HG02970 (cell line): ENCODE results near the gene CACTIN.
A peak's percentile ranks its signal among the peaks of the same experiment; 100 is the strongest.
"Not testable (repeated sequence)": the region's sequence is repeated elsewhere in the genome, so short reads cannot be mapped to it uniquely, and the experiment has no call there.

Experiments used
- ATAC-seq: cut with Tn5 transposase; IDR thresholded peaks from one replicate; pipeline ENCODE4 v1.9.1; 2021; ENCODE audit warnings: mild to moderate bottlenecking, moderate library complexity, moderate number of reproducible peaks; ENCODE audit not compliant: unreplicated experiment, low FRiP score

CACTIN gene

GRCh38 chr19:3626473-3627350 is at the start of gene CACTIN:
CACTIN (minus strand) TSS chr19:3626790; CDS start chr19:3626762, 28 bp downstream.
- peak; percentile 92 for ATAC-seq

GRCh38 chr19:3674784-3675543 is 48.4 kb upstream of the CACTIN start:
- ATAC-seq: no peak

GRCh38 chr19:3673506-3674439 is 47.2 kb upstream of the CACTIN start:
- no peak for ATAC-seq

DNA sequence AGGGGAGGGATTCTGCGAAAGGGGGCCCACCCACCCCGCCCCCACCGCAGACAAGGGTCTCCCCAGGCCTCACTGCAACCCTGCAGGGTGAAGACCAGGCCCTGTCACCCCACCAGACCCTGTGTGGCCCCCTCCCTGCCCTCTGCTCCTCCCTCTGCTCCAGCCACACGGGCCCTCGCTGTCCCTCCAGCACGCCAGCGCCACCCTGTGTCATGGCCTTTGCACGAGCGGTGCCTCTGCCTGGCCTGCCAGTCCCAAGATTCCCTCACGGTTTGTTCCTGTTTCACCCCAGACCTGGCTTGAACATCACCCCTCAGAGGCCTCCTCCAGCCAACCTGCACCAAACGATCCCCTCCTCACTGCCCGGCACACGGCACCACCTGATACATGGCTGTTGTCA is 46.4 kb upstream of the CACTIN start:
- no peak for ATAC-seq

DNA sequence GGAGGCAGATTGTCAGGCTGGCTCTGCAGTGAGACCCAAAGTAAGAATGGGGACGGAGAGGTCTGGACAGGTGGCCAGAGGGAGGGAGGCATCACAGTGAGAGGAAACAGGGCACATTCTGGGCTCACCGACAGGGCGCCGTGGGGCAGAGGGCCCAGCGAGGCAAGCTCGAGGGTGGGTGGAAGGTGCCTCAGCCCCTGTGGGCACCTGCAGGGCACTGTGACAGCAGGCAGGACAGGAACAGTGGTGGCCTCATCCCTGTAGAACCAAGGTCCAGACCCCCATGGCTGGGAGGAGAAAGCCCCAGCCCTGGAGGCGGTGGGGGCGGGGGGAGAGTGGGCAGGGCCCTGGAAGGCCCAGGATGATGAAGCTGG is 46.0 kb upstream of the CACTIN start:
- ATAC-seq: no peak

GRCh38 chr19:3671680-3672574 is 45.3 kb upstream of the CACTIN start:
- no peak for ATAC-seq

GRCh38 chr19:3670796-3671679 is 44.4 kb upstream of the CACTIN start:
- ATAC-seq: no peak

DNA sequence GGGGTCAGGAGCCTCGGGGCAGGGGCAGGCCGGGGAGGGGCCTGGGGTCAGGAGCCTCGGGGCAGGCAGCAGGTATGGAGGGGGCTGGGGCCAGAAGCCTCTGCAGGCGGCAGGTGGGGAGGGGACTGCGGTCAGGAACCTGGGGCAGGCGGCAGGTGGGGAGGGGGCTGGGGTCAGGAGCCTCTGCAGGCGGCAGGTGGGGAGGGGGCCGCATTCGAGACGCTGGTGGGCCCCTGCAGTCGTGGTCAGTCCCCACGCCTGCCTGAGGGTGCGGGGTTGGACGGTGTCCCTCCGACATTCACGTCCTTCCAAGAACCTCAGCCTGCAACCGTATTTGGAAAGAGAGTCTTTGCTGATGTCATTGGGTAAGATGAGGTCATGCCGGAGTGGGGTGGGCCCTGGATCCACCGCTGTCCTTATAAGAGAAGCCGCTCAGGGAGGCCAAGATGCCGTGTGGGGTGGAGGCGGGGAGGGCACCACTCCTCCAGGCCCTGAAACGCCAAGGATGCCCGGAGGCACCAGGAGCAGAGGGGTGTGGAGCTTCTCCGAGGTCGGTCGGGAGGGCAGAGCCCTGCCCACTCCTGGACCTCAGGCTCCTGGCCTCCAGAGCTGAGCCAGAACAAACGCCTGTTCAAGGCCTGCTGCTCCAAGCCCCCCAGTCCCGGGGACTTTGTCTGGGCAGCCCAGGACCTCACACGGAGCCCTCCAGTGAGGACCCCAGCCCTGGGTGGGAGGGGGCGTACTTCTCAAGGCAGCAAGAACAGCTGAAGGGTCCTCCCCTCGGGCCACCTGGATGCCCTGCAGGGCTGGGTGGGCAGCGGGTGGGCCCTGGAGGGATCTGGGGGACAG is 43.6 kb upstream of the CACTIN start:
- no peak for ATAC-seq

DNA sequence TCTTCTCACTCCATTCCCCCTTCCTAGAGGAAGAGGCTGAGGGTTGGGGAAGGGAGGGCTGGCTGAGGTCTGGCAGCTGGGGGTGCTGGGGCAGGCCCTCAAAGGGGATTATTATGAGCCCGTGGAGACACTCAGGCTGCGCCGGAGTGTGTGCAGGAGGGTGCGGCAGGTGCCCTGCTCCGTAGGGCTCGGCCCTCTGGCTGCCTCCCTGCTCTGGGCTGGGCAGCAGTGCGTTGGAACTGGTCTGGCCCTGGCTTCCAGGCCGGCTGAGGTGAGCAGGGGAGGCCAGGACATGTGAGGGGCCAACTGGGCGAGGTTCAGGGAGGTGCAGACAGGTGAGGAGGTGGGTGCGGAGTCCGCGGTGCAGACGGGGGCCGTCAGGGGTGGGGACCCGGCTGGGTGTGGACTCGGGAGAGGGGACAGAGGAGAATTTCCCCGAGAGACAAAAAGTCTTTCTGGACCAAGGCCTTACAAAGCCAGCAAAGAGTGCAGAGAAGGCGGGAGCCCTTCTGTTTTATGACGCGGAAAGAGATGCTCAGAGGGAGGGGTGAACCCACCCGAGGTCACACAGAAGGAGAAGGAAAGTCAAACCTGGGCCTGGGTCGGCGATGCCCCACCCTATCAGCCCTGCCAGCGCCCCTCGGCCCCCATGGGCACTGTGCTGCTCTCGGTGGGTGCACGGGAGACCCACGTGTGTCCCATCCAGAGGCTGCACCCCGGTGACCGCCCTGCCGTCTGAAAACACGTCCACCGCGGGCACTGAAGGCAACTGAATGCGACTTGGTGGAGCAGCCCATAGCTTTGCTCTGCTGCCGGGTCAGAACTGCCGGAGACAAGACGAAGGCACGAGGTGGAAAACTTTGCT is 42.7 kb upstream of the CACTIN start:
- ATAC-seq: no peak

GRCh38 chr19:3668331-3669081 is 41.9 kb upstream of the CACTIN start:
- ATAC-seq: no peak

DNA sequence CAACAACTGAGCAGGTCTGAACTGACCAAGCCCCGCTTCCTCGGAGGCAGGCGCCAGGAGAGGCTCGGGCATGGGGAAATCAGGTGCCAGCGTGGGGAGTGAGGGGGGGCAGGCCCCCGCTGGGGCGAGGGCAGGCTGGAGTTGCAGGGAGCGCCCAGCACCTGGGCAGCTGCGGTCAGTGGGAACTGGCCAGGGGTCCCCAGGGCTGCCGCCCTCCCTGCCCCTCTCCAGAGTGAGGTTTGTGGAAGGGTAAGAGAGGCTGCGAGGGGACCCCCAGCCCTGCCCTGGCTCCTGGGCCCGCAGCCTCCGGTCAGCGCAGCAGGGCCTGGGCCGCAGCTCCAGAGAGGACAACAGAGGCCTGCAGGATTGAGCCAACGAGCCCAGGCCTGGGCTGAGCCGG is 41.2 kb upstream of the CACTIN start:
- no peak for ATAC-seq

GRCh38 chr19:3667037-3667638 is 40.5 kb upstream of the CACTIN start:
- ATAC-seq: no peak

- ATAC-seq: not testable (repeated sequence)
These were observed 39.9 kb upstream of the CACTIN start for GRCh38 chr19:3666545-3666856.

DNA sequence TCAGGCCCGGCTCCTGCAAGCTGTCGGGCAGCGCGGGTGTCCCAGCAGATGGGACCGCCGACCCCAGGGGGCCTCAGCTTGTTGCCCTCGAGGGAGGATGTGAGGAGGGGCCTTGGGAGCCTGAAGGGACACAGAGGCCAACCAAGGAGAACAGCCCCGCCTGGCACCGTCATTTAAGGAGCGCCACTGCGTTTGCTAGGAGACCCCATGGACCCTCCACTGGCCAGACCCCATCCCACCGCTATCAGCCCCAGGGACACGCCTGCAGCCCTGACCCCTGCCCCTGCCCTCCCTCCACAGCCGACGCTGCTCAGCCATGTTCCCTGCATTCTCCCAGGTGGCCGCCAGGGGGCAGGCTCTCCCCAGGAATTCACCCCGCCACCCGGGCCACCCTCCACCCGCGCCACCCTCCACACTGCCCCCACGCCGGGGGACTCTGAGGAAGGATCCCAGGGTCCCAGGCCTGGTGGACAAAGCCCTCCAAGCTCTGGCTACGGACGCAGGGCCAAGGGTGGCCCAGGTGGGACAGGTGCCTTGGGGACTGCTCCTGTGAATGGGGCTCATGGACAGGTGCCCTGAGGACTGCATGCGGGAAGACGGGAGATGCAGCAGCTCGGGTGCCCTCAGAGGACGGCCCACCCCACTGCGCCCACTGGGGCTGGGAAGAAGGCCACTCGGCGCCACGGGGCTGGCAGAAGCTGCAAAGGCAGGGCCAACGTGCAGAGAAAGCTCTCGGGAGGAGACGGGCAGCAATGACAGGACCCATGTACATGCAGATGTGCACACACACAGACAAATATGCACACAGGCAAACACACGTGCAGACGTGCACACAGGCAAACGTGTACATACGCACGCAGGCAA is 39.3 kb upstream of the CACTIN start:
- ATAC-seq: no peak
